HT1080 (cell line): ENCODE results near the gene ABR. TPM values are rescaled to one million over a fixed set of nuclear protein-coding genes. Genes with fewer than 3 reads are reported as not detected.

Source experiments
- DNase-seq: peaks from one replicate; pipeline ENCODE4 v3.0.0-alpha.2; 2015; ENCODE audit warnings: low read depth
- total RNA-seq: library from RNA; depleted of rRNA; stranded (reverse); fragments of >200 nt; shearing (Covaris generic); gene quantifications from 2 replicates; pipeline ENCODE4 v1.2.3, GENCODE V29; 2014

The ABR gene
- total RNA-seq, 1 experiment from 2014 or later = 71.2 TPM

- DNase-seq = no peak
Measured at GRCh38 chr17:1034652-1035210, 145.1 kb downstream of the ABR start.

GRCh38 chr17:1033503-1033902 is 146.3 kb downstream of the ABR start:
- no peak for DNase-seq

- DNase-seq = no peak
Measured at GRCh38 chr17:1032391-1032790, 147.4 kb downstream of the ABR start.

- no peak for DNase-seq
Measured at GRCh38 chr17:1031711-1032110, 148.1 kb downstream of the ABR start.

- no peak for DNase-seq
Measured at GRCh38 chr17:1030684-1031532, 148.9 kb downstream of the ABR start.

- DNase-seq = no peak
Measured at GRCh38 chr17:1029922-1030644, 149.7 kb downstream of the ABR start.

- no peak for DNase-seq
Measured at GRCh38 chr17:1029196-1029921, 150.4 kb downstream of the ABR start.

- no peak for DNase-seq
Measured at GRCh38 chr17:1027044-1027443, 152.7 kb downstream of the ABR start.

- no peak for DNase-seq
Measured at GRCh38 chr17:1026599-1026975, 153.2 kb downstream of the ABR start.

GRCh38 chr17:1025733-1026598 is 153.8 kb downstream of the ABR start:
- DNase-seq = no peak

GRCh38 chr17:1024076-1024475 is 155.7 kb downstream of the ABR start:
- DNase-seq = no peak

GRCh38 chr17:1022278-1023024 is 157.3 kb downstream of the ABR start:
- no peak for DNase-seq

- no peak for DNase-seq
Measured at GRCh38 chr17:1021147-1021546, 158.6 kb downstream of the ABR start.

GRCh38 chr17:1019451-1019850 is 160.3 kb downstream of the ABR start:
- DNase-seq = no peak

GRCh38 chr17:1018547-1018946 is 161.2 kb downstream of the ABR start:
- DNase-seq = no peak

- DNase-seq = no peak
Measured at GRCh38 chr17:1013729-1014090, 166.1 kb downstream of the ABR start.

GRCh38 chr17:1012823-1013728 is 166.7 kb downstream of the ABR start:
- no peak for DNase-seq

GRCh38 chr17:1011760-1012735 is 167.7 kb downstream of the ABR start:
- DNase-seq = no peak
